Activated gamma-delta T cell treated with Interleukin-2 at 50 U/mL for 16 hours (primary cell): ENCODE data around the gene ZC3H7B.

ENCODE experiments used
- DNase-seq: peaks from one replicate; pipeline ENCODE4 v3.0.0-alpha.2; 2020

ZC3H7B gene

GRCh38 chr22:41358927-41359326, 57.6 kb downstream of the ZC3H7B start:
- no peak for DNase-seq

DNA sequence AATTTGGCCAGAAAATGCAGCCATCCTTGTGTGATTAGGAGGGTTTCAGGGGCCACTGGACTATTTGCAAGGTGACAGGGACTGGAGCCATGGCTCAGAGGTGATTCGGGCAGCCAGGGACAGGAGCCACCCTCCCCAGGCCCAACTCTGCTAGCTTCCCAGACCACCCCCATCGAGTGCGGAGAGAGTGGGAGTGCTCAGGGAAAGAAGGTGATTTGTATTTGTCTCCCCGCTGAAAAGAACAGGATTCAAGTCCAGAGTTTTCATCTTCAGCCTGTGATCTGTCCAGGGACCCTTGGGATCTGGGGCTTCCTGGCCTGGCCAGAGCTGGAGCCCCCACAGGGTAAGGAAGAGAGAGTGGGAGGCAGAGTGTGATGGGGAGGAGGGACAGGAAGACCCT, 58.1 kb downstream of the ZC3H7B start:
- DNase-seq = no peak

- no peak for DNase-seq
Observed at GRCh38 chr22:41360126-41360525, 58.8 kb downstream of the ZC3H7B start.

DNA sequence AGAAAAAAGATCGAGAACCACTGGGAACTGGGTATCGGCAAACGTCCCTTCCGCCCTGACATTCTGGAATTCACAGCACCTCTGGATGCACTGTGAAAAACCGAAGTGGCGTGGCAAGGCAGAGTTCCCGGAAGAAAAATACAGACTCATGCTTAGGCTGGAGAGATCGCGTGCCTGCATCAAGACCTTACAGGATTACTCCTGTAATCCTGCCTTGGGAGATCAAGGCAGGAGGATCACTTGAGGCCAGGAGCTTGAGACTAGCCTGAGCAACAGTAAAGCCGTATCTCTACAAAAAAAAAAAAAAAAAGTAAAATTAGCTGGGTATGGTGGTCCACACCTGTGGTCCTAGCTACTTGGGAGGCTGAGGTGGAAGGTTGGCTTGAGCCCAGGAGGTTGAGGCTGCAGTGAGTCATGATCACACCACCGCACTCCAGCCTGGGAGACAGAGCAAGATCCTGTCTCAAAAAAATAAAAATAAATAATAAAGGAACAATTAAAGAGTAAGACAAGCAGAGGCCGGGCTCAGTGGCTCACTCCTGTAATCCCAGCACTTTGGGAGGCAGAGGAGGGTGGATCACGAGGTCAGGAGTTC, 60.5 kb downstream of the ZC3H7B start:
- no peak for DNase-seq

GRCh38 chr22:41362615-41363014, 61.3 kb downstream of the ZC3H7B start:
- DNase-seq = no peak

DNA sequence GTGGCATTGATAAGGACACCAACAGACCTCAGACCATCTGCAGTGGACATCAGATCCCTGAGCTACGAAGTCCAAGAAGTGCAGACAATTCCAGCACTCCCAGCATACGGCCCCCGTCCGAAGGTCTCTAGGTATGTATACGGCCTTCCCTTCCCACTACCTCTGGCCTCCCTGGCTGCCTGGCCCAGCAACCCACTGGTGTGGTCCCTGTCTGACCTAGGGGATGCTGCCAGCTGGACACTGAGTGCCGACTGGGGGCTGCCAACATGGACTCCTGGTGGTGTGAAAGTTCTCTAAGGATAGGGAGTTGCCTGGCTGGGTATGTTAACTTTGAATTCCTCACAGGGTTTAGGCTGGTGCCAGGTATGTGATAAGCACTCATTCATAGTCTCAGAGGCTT, 62.9 kb downstream of the ZC3H7B start:
- DNase-seq = no peak

- DNase-seq = no peak
Observed at GRCh38 chr22:41364955-41365354, 63.6 kb downstream of the ZC3H7B start.

- DNase-seq = no peak
Observed at GRCh38 chr22:41365425-41365824, 64.1 kb downstream of the ZC3H7B start.

DNA sequence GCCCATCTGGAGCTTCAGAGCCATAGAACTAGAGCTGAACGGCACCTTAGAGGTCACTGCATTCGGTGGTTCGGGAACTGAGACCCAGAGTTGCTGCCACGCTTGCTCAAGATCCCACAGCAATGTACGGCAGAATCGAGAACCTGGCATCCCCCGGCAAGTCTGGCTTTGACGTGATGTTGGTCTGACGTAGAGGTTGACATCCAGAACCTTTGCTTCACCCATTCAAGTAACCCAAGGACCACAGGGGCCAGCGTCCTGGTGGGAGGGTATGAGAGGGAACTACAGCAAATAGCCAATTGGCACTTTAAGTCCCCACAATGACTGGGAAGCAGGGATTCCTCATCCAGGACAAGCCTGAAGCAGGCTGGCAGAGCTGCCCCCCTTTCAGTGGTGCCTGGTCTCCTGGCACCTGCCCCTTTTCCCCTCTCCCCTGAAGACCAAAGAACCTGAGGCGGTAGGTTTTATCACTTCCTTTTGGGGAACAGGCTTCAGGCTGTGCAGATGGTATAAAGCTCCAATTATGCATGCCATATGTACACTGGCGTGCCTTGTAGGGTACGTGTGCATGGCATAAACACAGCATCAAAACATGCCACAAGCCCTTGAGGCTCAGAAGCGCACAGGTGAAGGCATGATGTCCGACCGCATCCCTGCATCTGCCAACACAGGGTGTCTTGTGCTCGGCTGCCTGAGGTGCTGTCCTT, 65.2 kb downstream of the ZC3H7B start:
- DNase-seq = no peak

GRCh38 chr22:41367039-41367679, 65.8 kb downstream of the ZC3H7B start:
- no peak for DNase-seq

DNA sequence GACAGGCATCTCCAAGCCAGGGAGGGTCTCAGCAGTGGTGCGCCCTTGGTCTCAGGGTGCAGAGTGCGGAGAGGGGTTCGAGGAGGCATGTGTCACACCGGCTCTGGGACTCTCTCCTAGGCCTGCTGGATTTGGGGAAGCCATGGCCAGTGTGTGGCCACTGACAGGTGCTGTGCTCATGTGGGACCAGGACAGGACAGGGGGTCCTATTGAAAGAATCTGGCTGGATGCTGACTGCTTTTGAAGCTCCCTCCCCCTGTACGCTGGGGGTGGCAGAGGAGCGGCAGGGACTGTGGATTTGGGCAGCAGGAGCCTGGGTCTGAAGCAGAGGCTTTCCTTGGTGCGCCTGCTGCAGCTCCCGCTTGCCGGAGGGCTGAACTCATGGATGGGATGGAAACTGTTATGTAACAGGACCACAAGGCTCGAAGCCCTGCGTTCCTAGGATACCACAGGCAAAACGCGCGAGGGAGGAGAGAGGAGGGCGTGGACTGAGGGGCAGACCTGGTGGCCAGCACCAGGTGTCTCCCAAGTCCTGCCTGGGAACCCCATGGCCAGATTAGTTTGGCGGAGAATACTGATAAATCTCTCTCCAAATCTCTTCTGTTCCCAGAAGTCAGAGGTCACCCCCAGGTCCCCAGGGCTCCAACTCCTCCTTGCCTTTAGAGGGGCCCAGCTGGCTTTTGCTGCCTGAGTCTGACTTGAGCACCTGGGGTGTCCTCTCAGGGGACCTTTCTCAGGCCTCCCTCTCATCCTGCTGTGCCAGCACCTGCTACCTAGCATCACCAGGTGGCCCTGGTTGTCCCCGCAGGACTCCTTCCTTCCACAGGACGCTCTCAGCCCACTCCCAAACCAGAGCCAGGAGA, 66.6 kb downstream of the ZC3H7B start:
- no peak for DNase-seq

DNA sequence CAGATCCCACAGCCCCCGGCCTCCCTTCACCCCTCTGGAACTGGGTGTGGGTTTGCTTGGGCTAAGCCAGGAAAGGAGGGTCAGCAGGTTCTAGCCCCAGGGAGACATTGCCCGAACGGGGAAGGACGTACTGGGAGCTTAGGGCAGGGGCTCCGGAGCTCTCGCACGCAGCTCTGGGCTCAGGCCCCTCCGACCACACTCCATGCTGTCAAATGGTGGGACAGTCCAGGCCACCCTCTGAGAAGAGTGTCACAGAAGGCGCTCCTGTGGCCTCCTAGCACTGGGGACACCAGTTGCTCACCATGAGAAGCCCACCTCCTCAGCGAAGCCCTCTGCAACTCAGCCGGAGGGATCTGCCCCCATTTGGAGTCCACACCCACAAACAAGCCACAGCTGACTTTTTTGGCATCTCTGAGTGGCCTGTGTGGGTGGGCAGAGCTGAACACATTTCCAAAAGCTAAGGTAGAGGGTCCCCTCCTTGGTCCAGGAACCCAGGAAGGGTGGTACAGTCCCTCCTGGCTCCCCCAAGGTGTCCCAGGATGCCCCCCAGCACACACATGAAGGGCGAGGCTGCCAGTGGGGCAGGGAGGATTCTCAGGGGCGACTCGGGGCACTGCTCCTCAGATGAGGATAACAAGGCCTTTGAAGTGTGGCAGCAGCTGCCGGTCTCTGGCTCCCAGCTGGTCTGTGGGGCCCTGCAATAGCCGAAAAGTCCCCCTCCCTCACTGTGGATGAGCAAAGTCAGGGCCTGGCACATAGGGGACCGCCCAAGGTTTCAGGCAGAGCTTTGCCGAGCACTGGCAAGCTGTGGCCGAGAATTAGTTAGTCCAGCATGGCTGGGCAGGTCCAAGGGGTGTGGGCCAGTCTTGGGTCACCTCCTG, 67.5 kb downstream of the ZC3H7B start:
- DNase-seq = no peak

DNA sequence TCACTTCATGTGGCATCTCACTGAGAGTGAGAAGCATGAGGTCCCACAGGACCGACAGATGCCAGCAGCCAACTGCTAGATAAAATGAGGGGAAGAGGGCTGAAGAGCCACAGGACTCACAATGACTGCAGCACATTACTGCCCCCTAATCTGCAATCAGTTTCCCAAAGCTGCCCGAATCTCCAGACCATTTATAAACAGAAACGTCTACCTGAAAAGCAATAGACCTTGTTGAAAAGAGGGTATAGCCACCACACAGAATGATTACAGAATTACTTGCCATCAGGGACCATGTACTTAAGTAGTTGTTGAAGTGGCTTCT, 68.1 kb downstream of the ZC3H7B start:
- DNase-seq = no peak

DNA sequence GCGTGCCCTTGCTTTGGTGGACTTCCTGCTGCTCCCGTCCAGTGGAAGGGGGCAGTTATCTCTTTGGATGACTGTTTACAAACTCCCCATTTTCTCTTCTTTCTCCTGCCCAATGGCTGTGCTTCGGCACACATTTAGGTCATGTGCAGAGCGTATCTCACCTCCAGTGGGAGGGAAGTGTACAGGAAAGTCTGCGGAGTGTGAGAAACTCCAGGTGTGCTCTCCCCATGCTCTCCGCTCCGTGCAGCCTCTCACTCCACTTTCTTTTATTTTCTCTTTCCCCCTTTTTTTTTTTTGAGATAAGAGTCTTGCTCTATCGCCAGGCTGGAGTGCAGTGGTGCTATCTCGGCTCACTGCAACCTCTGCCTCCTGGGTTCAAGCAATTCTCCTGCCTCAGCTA, 68.5 kb downstream of the ZC3H7B start:
- DNase-seq = no peak

GRCh38 chr22:41377846-41378245, 76.5 kb downstream of the ZC3H7B start:
- no peak for DNase-seq

- DNase-seq = no peak
Observed at GRCh38 chr22:41380993-41381328, 79.6 kb downstream of the ZC3H7B start.

- DNase-seq = peak; percentile 98
Observed at GRCh38 chr22:41381329-41382097, 80.2 kb downstream of the ZC3H7B start, which contains the start of gene TEF. TSS of gene TEF (plus strand) at chr22:41381942. CDS start at chr22:41382045, 103 bp downstream.

GRCh38 chr22:41382098-41382578, 80.8 kb downstream of the ZC3H7B start:
- DNase-seq = peak; percentile 48

GRCh38 chr22:41382610-41383009, 81.3 kb downstream of the ZC3H7B start:
- no peak for DNase-seq

DNA sequence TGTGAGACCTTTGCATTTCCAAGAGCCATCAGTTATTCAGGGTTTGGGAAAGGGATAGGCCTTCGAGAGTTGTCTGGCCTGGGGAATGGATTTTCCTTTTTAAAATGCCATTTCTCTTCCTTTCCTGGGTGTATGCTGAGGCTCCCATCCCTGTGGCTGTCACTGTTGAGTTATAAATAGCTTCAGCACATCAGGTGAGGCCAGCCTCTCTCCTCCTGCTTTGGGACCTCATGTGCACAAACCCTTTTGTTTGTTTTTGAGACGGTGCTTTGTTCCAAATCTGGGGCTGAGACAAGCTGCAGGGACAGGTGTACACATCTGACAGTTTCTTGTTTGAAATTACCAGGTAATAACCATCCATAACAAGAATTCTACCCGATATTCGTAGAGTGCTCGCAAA, 81.8 kb downstream of the ZC3H7B start:
- no peak for DNase-seq

DNA sequence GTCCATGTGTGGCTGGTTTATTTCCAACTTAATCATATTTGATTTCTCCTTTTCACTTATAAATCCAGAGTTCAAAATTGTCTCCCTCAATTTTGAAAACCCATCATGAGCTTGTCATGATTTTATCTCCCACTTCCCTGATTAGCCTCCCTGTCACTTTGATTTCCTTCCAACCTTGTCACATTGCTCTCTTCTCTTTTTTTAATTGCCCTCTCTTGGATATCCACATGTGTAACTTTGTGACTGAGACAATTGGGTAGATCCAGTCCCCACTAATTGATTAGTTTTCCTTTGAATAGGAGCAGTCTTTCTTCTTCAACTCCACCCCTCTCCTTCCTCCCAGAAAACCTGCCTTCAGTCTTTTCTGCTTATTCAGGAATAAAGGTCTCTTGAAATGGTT, 82.8 kb downstream of the ZC3H7B start:
- no peak for DNase-seq

DNA sequence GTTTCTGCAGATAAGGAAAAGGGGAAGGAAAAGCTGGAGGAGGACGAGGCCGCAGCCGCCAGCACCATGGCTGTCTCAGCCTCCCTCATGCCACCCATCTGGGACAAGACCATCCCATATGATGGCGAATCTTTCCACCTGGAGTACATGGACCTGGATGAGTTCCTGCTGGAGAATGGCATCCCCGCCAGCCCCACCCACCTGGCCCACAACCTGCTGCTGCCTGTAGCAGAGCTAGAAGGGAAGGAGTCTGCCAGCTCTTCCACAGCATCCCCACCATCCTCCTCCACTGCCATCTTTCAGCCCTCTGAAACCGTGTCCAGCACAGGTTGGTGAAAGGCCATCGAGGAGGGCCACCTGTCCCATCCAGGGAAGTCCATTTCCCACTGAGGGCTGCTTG, 86.0 kb downstream of the ZC3H7B start:
- no peak for DNase-seq
